NK-92 (cell line): ENCODE results near the gene TTC6.

ENCODE experiments used
- DNase-seq: peaks from one replicate; lab custom pipeline; 2025; ENCODE audit not compliant: unreplicated experiment; lab: John Stamatoyannopoulos, UW

TTC6 gene

GRCh38 chr14:37595809-37596621 is 586 bp downstream of the TTC6 start:
- DNase-seq = no peak

- no peak for DNase-seq
Observed at GRCh38 chr14:37596790-37597472, 1.5 kb downstream of the TTC6 start.

- no peak for DNase-seq
Observed at GRCh38 chr14:37597538-37597913, 2.1 kb downstream of the TTC6 start.

GRCh38 chr14:37597914-37598746 is 2.7 kb downstream of the TTC6 start:
- DNase-seq = no peak

GRCh38 chr14:37598747-37599506 is 3.5 kb downstream of the TTC6 start:
- no peak for DNase-seq

- DNase-seq = no peak
Observed at GRCh38 chr14:37599507-37600368, 4.3 kb downstream of the TTC6 start.

- DNase-seq = no peak
Observed at GRCh38 chr14:37600880-37601741, 5.7 kb downstream of the TTC6 start.

- DNase-seq = no peak
Observed at GRCh38 chr14:37601865-37602264, 6.4 kb downstream of the TTC6 start.

- DNase-seq = no peak
Observed at GRCh38 chr14:37602605-37603453, 7.4 kb downstream of the TTC6 start.

- DNase-seq = no peak
Observed at GRCh38 chr14:37603688-37604251, 8.3 kb downstream of the TTC6 start.

- no peak for DNase-seq
Observed at GRCh38 chr14:37606678-37607077, 11.2 kb downstream of the TTC6 start.

- no peak for DNase-seq
Observed at GRCh38 chr14:37608649-37609048, 13.2 kb downstream of the TTC6 start.

GRCh38 chr14:37610945-37611523 is 15.6 kb downstream of the TTC6 start:
- DNase-seq = no peak

- no peak for DNase-seq
Observed at GRCh38 chr14:37615582-37616289, 20.3 kb downstream of the TTC6 start.

- DNase-seq = no peak
Observed at GRCh38 chr14:37616853-37617252, 21.4 kb downstream of the TTC6 start.

- no peak for DNase-seq
Observed at GRCh38 chr14:37617864-37618365, 22.5 kb downstream of the TTC6 start.
